GM21737 (cell line): ENCODE results near the gene PPFIBP2.

Experiments
- ATAC-seq: cut with Tn5 transposase; IDR thresholded peaks from one replicate; pipeline ENCODE4 v1.9.1; 2021; ENCODE audit warnings: mild to moderate bottlenecking, moderate library complexity; ENCODE audit not compliant: unreplicated experiment

The PPFIBP2 gene

DNA sequence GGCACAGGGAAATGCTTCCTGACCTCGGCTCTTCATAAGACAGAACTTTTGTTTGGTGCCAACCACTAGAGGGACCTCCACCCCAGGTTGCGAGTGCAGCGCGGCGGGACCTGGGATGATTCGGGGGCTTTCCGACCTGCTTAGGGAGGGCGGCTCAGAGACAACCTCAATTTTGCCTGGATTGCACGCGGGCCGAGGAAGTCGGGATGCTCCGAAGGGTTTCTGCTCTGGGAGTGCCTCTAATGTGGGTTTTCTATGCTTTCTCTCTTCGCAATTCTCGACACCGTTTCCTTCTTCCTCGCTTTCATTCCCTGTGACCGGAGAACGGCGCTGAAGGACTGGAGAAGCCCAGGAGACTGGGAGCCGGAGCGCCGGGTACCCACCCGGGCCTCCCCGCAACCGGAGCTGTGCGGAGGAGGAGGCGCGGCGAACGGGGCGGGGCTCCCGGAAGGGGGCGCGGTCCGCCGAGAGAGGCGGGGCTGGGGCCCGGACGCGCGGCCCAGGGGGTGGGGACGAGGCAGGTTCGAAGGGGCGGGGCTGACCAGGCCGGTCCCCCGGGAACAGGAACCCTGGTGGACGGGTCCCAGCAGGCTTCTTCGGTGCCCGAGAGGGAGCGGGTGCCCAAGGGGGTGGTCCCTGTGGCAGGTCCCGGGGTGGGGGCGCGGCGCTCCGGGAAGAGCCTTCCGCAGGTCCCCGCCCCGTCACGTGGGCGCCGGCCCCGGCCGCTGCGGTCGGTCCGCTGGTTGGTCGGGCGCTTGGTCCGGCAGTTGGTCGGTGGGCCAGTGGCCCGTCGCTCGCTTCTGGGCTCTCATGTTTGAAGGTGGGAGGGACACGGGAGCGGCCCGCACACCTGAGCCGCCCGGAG, at the start of gene PPFIBP2:
Gene PPFIBP2 (plus strand): TSS at position 766 of the 865 bp plus-strand sequence. CDS start 35,477 bp downstream, outside the sequence.
- peak; percentile 67 for ATAC-seq

DNA sequence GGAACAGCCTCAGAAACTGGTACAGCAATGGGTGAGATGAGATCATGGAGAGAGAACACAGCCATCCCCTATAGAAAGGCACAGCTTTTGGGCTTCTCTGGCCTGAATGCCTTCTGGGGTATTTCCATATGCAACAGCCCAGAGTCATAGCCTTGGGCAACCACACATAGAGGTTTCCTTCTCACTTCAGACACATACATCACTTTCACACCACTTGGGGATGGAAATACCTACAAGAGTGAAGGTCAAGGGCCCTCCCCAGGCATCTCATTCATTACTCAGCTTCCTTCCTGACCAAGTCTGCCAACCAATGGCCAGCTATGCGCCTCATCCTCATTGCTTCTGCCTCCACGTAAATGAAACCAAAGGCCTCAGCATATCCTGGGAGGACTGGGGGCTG, 46.1 kb upstream of the PPFIBP2 start:
- peak; percentile 52 for ATAC-seq

DNA sequence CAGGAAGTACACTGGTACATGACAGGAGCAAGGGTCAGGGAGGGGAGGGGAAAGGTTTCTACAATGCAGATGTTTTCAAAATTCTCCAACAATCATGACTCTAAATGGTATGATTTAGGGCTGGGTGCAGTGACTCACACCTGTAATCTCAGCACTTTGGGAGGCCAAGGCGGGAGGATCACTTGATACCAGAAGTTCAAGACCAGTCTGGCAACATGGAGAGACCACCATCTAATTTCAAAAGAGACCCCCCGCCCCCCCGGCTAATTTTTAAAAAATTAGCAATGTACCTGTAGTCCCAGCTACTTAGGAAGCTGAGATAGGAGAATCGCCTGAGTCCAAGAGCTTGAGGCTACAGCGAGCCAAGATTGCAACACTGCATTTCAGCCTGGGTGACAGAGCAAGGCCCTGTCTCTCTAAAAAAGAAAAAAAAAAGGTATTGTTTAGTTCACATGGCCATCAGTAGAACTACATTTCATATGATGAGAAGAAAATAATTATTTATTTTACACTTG, 44.4 kb upstream of the PPFIBP2 start:
- ATAC-seq = no peak

DNA sequence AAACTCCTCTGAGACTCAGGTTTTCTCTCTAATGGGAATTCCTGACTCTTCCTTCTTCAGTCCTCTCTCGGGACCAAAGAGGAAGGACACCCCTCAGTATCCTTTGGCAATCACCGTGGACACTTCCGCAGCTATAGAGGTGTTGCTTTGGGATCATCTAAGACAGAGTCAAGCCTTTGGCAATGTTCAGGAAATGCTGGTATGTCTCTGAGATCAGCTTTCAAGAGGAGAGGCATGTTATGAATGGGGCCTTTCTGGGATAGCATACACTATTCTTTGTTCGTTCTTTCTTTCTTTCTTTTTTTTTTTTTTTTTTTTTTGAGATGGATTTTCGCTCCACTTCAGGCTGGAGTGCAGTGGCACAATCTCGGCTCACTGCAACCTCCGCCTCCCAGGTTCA, 42.7 kb upstream of the PPFIBP2 start:
- no peak for ATAC-seq

DNA sequence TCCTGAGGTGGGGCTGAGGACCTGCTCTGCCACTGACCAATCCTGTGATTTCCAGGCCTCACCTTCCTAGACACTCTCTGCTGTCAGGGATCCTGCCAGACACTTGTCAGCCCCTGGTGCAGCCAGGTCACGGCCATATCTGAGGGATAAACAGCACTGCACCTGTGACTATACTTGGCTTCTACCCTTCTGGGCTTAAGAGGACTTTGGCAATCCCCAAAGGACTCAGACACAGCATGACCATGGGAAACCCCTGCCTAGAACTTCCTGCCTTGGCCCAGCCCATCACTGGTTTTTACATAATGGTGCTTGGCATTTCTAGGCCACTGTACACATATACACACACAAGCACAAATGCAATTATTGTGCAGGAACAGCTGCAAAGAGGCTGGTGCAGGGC, 40.1 kb upstream of the PPFIBP2 start:
- peak; percentile 96 for ATAC-seq

DNA sequence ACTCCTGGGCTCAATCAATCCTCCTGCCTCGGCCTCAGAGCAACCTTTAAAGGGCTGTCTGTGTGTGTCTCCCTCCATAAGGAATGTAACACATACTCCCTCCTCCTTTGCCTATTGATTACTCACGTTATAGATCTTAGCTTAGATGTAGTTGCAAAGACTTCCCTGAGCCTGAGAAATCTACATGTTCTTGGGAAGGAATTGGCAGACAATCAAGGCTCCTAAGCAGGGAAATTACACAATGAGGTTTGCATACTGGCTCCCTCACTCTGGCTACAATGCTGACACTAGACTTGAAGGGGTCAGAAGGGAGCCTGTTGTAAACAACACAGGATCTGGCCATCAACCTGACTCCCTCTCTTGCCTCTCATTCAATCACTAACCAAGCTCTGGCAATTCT, 33.7 kb upstream of the PPFIBP2 start:
- no peak for ATAC-seq

DNA sequence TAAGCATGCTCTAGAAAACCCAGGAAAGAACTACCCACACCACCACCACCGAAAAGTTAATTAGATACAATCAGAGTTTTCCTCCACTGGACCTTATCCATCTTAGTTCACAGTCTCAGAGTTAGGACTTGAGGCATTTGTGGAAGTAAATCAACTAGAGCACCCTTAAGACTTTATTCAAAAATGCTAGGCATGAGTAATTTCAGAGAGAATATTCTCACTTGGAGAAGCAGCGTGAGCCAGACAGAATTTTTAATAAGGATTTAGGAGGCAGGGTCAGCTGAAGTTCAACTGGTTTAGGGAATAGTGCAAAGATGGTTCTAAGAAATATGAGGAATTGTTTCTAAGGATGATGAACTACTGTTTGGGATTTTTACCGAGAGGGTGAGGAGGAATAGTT, 29.7 kb upstream of the PPFIBP2 start:
- no peak for ATAC-seq

DNA sequence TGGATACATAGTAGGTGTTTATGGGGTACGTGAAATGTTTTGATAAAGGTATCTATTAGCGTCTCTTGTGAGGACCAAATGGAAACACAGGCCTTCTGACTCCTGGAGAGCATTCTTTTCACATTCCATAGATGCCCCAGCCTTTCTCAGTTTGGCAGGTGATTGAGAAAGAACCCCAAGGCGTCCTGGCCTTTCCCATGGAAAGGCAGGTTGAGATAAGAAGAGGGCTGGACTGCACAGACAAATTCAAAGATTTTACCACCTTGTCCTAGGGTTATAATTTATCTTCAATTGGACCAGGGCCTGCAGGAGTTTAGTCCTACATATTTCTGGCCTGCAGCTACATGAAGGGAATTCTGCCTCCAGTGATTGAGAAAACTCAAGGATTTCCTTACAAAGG, 29.2 kb upstream of the PPFIBP2 start:
- no peak for ATAC-seq

DNA sequence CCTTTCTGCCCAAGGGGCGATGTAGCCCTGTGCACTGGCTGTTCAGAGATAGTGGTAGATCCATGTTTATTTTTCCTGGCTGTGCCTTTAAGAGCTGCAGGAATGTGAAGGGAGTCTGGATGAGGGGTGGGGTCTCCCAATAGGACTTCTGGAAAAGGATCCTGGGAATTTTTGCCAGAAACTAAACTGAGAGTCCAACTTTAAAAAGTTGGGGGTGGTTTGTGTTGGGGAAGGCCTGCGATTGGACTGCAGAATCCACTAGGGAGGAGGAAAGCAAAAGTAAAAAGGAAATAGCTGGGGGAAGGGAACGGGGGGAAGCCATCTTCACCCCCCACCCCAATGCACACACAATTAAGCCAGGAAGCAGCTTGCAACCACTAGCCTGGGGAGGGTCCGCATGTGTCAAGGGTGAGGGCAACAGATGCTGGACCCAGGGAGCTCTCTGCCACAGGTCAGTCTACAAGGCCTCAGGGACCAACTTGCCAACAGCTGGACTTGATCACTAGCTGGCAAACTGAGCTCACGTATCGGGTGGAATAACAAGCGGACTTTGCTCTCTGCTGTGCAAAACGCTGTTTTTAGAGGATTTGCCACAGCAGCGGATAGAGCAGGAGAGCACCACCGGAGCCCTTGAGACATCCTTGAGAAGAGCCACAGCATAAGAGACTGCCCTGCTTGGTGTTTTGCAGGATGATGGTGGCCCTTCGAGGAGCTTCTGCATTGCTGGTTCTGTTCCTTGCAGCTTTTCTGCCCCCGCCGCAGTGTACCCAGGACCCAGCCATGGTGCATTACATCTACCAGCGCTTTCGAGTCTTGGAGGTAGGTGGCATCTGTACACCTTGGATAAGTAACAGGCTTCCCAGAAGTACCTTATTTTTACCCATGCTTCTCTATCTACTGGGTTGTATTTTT, 28.4 kb upstream of the PPFIBP2 start, which contains the start of gene OLFML1:
Gene OLFML1 (plus strand): TSS at position 321 of the 912 bp plus-strand sequence. CDS start 370 bp downstream, at position 691.
- no peak for ATAC-seq

DNA sequence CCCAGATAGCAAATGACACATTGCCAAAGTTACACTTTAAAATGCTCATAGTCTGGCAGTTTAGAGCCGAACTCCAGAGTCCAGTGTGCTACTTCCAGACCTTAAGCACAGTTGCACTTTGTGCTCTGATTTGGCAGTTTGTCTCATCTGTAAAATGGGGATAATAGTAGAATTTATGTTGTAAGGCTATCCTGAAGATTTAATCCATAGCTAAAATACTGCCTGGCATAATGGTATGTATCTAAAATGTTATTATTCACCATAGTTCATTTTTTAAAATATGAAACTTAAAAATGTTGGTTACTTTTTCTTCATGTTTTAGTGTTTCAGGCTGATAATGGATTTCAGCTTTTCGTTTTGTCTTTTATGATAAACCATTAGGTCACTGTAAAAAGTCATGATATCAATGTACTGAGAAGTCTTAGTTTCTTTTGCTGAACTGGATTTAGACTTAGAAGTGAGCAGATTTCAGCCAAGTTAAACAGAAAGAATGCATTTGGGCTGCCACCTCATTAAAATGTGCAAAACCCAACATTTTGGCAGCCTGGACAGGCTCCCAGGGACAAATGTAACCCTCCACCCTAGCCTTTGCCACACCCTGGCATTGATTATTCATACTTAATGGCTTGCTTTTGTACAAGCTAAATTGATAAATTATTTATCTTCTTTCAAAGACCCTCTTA, 27.6 kb upstream of the PPFIBP2 start:
- no peak for ATAC-seq

DNA sequence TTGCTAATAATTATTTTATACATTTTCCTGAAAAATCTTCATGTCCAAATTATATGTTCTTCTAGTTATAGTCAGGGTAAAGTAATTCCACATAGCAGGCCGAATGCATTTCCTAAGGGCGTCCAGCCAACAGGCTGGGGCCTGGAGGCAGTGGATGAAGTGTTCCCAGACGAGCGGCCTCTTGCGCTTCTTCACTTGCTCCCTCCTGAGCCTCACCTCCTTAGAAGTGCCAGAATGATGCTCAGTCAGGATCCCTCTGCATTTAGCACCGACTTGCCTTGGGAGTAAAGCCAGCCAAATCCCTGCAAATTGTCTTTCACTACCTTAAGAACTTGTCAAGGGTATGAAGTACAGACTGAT, 27.0 kb upstream of the PPFIBP2 start:
- no peak for ATAC-seq

DNA sequence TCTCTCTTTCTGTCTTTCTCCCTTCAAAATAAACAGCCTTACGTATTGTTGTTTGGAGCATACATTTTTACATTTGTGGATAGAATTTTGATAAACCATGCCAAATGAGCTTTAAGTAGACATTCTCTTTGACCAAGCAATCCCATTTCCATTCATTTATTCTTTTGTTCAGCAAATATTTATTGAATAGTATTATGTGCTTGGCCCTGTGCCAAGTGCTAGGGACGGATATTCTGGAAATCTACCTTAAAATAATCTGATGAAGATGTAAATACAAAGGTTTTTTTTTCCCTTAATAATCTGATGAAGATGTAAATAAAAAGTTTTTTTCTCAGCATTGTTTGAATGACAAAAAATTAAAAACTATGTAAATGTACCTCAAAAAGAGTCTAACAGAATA, 26.4 kb upstream of the PPFIBP2 start:
- no peak for ATAC-seq

DNA sequence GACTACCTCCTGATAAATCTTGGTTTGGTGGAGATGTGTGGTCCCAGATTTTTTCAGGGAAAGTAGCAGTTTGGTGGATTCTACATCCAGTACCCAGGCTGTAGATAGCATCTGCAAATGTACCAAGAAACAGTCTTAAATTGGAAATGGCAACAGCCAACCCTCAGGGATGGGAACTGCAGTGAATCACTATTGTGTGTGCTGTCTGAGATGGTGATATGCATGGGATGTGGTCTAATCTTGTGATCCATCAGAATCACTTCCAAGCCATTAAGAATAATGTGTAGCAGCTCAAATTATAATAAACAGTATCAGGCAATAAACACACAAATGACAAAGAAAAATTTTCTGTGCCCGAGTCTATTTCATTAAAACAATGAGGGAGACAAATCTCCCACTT, 25.1 kb upstream of the PPFIBP2 start:
- no peak for ATAC-seq

DNA sequence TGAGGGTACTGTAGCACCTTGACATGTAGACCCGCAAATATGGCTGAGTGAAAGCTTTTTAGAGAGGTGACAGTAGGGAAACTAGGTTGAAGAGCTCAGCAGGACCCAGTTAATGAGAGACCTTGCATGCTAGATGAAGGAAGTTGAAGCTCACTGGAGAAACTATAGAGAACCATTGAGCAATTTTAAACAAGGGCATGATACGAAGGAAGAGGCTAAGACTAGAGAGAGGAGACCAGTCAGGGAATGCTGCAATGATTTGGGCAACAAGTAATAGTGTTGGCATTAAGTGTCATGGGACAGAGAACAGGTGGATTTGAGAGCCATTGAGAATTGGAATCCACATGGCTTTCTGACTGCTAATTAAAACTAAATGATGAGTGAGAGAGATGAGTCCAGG, 24.4 kb upstream of the PPFIBP2 start:
- no peak for ATAC-seq

DNA sequence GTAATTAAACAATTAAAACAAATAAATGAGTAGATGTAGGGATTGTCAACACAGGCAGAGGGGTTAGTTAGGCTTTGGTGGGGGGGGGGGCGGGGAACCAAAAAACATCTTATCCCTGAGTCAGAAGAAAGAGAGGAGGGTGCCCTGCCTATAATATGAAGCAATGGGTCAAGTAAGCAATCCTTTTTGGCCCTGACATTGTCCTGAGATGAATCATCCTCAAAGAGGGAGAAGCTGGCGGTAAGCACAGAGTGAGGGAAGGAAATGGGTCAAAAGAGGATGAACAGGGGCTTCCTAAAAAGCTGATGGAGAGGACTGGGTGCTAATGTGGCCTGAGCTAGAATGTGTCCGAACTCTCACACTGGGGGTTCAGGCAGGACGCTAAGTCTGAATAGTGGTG, 23.7 kb upstream of the PPFIBP2 start:
- no peak for ATAC-seq

DNA sequence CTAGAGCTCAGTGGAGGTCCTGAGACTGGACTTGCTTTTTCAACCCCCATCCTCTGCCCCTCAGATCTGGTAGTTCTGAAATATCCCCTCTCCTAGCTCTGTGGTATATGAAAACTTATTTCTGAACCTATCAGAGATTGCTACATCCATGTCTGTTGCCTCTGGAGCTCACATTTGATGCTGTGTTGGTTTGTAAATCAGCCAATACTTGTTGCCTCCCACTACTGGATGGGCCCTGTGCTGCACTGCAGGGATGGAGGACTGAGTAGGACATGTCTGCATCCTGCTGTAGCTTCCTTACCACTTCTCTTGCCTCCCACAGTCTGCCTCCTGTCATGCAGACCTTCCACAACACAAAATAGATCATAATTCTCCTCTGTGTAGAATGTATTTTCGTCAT, 23.3 kb upstream of the PPFIBP2 start:
- no peak for ATAC-seq

DNA sequence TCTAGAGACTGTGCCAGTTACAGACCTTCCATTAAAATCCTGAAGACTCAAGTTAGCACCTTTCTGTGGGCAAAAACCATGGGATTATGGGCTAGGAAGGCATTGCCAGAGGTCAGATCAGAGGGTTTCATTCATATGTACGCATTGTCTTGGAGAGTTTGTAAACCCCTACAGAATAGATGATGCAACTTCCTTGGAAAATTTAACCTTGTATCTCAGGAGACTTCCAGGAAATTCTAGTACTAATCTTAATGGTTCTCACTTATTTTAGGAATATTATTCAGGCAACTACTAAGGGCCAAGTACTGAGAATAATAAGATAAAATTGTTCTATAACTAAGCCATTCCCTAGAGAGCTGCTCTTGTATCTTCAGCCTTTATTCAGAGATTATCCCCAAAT, 21.5 kb upstream of the PPFIBP2 start:
- ATAC-seq = no peak

DNA sequence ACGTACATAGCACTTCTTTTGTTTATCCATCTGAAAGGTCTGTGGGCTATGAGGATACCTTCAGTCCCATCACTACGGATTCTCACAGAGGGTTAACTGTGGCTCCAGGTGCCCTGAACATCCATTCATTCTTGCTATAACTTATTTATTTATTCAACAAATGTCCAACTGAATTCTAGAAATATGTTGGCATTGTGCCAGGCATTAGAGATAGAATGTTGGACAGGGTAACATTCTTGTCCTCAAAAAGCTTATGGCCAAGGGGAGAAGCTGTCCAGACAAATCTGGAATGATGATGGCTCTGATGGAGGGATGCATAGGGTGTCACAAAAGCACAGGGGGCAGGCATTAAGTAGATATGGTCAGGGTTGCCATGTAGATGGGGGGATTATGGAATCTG, 20.1 kb upstream of the PPFIBP2 start:
- no peak for ATAC-seq

DNA sequence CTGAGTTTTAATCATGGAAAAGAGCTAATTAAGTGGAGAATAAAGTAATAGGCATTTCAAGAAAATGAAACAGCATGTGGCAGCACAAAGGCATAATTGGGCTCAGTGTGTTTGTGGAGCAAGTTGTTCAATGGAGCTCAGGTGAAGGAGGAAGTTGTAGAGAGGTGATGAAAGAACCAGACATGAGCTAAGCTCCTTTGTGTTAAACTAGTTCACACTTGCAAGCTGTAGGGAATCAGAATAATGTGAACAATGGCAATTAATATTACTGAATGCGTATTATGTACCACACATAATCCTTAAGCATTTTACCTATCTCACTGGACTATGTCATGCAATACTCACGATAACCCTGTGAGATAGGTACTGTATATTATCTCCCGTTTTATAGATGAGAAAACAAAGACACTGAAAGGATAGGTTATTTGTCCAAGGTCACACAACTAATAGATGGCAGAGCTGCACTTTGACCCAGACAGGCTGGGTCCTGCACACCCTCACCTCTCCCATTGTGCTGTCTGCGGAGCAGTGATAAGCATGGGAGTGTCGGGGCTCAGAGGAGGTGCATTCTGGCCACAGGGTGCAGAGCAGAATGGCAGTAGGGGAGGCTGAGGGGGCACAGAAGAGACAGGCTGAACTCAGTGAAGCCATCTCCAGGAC, 19.6 kb upstream of the PPFIBP2 start:
- no peak for ATAC-seq

DNA sequence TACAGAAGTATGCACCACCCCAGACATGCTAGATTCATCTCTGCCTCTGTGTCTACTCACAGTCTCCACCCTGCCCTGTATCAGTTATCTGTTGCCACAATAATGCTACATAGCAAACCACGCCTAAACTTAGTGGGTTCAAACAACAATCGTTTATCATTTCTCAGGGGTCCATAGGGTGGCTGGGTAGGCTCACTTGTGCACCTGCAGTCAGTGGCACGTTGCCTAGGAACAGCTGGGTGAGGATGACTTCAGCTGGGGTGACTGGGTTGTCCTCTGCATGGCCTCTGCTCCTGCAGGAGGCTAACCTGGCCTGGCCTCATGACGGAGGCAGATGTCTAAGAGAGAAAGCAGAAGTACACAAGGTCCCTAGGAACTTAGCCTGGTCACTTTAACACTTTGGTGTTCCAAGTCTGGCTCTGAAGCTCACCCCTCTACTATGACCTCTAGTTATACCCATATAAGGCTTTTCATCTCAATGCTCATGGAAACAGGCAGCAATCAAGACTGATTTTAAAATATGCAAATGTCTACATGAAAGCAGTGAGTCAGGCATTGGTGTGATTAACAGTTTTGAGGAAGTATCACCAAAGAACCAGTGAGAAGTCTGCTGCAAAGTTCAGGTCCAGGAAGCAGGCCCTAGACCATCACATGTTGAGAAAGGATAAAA, 17.8 kb upstream of the PPFIBP2 start:
- ATAC-seq = peak; percentile 87
